T-helper 1 cell treated with Interleukin-12 subunit alpha and Interleukin-12 subunit beta and Interleukin-4 antibody, amounts not matched to agents 30 ng/mL and 1 ng/mL, for 36 hours (primary cell): ENCODE measurements around the gene C16orf90. TPM values are rescaled to one million over a fixed set of nuclear protein-coding genes. Genes with fewer than 3 reads are reported as not detected.

Source experiments
- intact Hi-C: fragments of 100-400 bp; cut with micrococcal nuclease; formaldehyde crosslinking; loops from one replicate; pipeline ENCODE4 v1.15.1; 2024
- total RNA-seq: library from RNA; stranded (reverse); gene quantifications from 2 replicates; pipeline ENCODE4 v1.2.3, GENCODE V29; 2022

The C16orf90 gene
- total RNA-seq, 1 donor from 2014 or later: not detected

DNA sequence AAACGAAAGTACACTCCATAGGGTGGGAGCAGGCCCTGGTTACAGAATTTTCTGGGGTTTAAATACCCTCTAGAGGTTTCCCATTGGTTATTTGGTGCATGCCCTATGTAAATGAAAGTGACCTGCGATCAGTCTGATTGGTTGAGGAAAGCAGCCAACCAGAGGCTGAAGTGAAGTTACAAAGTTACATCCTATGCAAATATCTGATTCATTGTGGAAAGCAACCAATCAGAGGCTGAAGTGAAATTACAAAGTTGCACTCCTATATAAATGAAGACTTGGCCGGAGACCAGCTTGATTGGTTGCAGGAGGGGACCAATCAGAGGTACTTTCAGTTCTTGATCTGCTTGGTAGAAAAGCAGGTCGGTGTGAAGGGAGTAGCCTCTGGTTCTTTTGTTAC is 27.4 kb downstream of the C16orf90 start:
- intact Hi-C loops: no loop called here

DNA sequence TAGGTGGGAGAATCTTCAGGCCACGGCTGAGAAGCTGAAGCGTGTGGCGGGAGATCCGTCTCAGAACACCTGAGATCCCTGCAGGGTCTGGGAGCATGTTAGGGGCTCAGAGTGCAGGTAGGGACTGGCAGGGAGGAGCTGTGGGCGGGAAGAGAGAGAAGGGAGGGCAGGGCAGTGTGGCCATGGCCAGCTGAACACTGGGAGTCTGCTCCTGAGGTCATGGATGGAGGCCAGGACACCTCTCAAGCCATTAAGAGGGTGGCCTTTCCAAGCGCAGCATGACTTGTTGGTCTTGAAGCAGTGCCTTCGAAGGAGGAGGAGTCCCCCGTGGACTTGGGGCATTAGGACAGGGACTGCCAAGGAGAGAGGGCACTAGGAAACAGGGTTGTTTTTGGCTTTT is 28.1 kb downstream of the C16orf90 start:
- intact Hi-C loops: no loop called here

DNA sequence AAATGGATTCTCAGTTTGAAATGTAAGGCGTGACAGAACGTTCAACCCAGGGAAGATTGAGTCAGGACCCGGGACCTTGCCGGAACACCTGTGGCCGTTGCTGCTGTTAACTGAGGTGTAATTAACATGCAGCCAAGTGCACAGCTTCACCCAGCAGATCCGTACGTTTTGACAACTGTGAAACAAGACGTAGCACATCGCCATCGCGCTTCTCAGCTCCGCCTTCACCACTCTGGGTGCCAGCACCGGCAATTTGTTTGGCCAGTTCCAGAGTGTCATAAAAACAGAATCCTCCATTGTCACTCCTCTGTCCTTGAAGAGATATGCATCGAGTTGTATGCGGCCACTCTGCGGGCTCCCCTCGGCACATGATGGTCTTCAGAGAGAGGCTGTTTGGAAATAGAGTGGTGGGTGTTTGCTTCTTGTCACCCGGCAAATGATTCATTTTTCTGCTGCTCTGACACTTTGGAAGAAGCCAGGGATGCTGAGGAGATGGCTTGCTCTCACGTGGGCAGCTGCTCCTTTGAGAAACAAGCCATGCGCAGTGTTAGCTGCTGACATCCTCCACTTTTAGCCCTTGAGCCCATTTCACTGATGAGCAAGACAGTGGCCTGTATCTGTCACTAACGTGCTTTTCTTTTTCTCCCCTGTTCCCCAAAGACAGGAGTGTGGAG is 29.2 kb downstream of the C16orf90 start:
- intact Hi-C loops: no loop called here

DNA sequence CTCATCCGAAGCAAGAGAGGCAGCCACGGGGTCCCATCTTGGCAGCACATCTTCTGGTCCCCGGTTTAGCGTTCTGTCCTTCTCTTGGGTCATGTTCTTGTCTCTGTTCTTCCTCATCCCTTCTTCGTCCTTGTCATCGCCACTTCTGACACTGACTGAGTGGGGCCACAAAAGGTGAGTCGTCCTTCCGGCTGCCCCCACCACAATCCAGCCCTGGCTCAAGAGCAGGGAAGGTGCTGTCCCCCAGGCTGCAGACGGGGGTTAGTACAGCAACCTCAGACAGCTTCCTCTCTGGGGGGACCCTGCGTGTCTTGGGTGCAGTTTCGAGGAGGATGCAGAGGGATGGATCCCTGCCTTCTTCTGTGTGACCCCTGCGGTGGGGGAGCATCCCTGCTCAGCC is 30.0 kb downstream of the C16orf90 start:
- intact Hi-C loops: no loop called here

DNA sequence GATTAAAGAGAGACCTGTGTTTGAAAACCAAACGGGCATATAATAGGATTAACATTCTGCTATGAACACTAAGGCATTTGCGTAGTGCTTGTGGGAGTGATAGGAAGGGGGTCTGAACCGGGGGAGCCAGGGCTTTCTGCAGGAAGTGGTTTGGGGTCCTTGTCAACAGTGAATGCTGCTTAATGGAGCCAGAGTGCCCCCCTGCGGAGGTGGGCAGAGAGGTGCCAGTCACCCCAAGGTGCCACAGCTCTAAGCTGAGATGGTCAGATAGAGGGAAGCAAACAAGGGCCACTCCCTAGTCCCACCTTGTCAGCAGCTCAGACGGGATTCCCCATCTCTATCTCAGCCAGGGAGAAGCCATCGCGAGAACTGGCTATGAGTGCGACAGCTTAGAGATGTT is 34.1 kb downstream of the C16orf90 start:
- intact Hi-C loops: no loop called here

DNA sequence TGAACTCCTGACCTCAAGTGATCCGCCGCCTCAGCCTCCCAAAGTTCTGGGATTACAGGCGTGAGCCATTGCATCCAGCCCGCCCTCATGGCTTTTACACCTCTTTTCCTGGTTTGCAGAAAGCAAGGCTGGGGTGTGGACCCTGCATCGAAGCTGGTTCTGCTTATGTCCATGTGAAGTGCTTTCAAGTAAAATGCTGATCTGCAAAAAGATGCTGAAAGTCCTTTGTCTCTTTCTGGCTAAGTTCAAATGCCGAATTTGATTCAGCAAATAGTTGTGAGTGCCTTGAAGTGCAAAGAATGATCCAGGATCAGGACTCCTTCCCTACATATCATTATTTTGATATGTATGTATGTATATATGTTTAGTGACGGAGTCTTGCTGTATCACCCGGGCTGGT is 34.7 kb downstream of the C16orf90 start:
- intact Hi-C loops: no loop called here

DNA sequence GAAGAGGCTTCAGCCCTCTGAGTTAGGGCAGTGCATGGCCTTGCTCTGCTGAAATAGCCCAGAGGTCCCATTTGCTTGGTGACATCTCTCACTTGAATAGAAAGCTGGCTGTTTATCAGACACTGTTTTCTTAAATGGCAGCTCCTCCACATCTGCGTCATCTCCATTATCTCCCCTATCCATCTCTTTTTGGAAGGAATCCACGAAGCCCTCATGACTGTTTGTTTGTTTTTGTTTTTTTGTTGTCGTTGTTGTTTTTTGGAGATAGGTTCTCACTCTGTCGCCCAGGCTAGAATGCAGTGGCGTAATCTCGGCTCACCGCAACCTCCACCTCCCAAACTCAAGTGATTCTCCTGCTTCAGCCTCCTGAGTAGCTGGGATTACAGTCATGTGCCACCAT is 35.2 kb downstream of the C16orf90 start:
- intact Hi-C loops: no loop called here

DNA sequence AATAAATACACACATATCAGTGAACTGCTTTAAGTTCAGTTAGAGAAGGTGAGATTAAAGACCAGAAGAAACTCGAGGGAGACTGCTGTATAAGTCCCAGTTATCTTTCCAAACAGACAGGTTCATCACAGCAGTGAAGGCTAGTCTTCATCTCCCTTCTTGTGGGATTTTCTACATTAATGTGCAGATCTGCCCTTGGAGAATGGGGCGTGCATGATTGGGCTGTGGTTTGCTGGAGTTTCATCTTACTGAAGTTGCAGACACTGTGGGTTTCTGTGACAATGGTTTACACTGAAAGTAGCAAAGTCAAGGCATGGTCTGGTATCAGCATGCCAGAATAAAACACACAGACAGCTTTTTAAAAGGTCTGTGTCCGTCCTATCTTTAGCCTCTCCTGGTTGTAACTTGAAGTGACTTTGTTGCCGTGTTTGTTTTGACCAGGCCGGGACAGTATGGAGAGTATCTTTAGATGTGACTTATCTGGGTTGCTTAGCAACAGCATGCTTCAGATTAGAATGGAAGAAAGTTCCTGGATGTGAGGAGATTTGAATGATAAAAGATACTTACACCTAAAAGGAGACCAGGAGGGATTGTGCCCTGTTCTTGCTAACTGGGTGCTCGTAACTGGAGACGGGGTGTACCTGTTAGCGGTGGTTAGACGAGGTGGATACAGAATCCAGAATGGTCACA is 35.7 kb downstream of the C16orf90 start:
- intact Hi-C loops: loop anchor here (1.0 to 10.0 kb wide), 5 partner anchors 13 to 958 kb away; partner anchors contain the start of genes CORO7 and SLX4

DNA sequence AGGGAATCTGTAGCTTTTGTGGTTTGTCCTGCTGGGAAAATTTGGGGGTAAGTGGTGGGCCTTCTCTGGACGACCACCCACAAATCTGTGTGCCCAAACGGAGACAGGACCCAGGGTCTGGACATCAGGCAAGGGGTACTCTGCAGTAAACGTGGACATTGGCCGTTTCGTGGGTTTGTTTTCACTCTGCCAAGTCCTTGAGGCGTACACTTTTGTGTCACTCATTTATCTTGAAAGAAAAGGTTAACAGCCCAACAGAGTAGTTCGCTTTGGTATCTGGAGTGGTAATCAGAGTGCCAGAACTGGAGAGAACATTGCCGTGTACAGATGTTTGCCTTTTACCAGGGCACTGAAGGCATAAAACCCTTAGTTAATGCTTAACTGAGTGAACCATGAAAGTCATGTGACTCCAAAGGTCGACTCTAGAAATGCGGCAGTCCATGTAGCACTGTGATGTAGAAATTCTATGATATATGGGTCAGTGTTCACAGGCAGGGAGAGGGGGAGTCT is 36.4 kb downstream of the C16orf90 start:
- intact Hi-C loops: loop anchor here (1.0 to 10.0 kb wide), 5 partner anchors 14 to 958 kb away; partner anchors contain the start of genes CORO7 and SLX4

DNA sequence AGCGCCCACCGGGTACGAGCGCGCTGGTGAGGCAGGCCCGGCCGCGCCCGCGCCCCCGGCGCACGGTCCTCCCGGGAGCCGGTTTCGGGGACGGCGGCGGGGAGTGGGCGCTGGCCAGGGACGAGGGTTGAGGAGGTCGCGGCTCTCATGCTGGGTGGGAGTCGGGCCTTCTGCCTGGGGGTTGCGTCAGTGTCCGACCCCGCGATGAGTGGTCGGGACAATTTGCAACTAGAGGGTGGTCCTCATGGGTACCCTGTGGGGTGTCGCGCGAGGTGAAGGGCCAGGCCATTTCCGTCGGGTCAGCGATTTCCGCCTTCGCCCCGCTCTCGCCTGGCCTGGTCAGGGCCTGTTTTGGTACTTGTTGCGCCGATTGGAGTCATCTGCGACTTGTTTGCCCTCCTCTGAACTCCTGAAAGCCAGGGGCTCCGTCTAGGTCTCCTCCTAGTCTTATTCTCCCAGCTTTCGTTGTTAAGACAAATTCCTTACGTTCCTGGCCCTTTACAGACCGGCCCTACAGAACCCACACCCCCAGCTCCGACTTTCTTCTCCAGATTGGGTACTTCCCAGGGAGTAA is 36.9 kb downstream of the C16orf90 start:
- intact Hi-C loops: loop anchor here (2.0 to 10.0 kb wide), 4 partner anchors 14 to 959 kb away; partner anchors contain the start of genes CORO7 and SLX4

DNA sequence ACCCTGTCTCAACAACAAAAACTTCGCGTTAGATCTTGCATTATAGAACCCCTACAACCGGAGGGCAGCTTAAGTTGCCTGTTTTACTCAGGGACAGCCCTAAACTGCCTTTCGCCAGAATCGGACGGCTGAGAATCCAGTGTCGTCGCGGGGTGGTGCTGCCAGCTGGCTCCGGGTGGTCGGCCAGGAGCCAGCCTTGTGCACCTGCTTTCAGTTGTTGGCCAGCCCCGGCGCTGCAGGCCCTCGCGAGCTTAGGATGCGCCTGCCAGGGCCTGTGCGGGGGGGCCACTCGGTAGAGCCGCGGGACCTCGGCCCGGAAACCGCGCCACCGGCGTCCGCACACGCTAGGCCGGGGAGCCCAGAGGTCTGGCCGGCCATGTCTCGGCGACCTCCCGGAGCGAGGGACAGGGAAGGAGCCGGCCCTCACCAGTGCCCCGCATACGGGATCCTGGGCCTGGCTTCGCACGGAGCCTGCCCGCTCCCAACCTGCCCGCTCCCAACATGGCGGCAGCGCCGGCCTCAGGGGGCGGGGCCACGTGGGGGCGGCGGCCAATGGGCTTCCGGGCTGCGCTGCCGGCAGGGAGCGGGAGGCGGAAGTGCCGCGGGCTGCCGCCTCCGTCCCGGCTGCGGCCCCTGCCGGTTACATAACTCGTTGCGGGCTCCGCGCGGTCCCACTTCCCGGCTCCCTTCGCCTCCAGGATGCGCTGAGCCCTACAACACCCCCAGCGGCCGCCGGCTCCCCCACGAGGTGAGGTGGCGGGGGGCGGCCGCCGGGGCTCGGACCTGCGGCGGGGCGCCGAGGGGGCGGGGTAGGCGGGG is 37.6 kb downstream of the C16orf90 start:
- intact Hi-C loops: loop anchor here (1.0 to 10.0 kb wide), 10 partner anchors 14 to 960 kb away; partner anchors contain the start of genes CORO7, NAA60, SLX4 and ZNF174

DNA sequence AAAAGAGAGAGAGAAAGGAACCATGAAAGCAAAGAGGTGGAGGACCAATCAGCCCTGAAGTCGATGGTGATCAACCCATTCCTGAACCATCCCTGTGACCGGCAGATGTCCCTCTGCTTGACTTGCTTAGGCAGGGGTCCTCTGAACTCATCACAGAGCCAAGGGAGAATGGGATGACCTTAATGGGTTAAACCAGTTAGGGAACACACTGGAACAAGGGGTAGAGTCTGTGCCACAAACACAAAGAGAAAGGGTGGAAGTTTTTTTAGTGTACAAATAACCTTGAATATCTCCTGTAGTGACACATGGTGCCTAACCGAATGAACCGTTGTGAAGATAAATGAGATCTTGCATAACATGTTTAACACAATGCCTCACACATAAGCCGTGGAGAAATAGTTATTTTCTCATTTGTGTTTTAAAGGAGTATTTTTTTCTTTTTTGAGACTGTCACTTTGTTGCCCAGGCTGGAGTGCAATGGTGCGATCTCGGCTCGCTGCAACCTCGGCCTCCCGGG is 40.6 kb downstream of the C16orf90 start:
- intact Hi-C loops: loop anchor here (5.0 to 10.0 kb wide), 3 partner anchors 158 to 963 kb away; partner anchors contain the start of genes CORO7 and SLX4

DNA sequence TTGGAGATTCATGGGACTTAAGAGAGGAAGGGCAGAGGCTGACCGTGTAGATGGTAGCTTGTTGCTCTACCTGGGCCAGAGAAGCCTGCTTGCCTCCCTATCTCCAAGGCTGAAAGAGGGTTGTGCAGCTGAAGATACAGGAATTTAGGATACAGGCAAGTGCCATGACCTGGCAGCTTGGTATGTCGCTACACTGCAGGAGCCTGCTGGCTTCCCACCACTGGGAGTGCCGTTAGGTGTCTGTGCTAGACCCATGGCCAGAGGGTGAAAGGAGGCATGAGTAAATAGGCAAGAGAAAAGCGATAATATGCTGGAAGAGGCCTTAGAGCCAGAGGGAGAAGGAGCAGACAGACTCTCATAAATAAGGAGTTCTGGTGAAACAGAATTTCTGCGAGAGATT is 41.2 kb downstream of the C16orf90 start:
- intact Hi-C loops: loop anchor here (10.0 kb wide), 1 partner anchor 399 kb away; no protein-coding TSS in a partner anchor

DNA sequence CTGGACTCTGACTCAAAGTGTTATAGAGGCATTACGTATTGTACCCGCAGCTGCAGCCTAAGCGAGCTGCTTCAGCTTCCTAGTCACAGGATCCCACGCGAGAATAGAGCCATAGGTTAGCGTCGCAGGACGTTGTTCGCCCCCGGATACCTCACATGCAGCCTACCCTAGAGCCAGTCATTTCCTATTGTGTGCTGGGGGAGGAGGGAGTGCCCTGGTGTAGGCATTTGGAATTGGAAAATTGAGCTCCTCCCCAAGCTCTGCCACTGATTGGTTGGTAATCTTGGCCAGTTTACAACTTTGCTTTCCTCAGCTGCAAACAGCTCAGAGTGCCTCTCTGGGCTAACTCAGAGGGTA is 51.3 kb downstream of the C16orf90 start:
- intact Hi-C loops: loop anchor here (1.0 to 5.0 kb wide), 3 partner anchors 43 to 182 kb away; partner anchors contain the start of genes CLUAP1, ZNF174 and ZSCAN32

Other genes with a start within 250 kb of the C16orf90 start
- 0.32 TPM in 1 of 2 replicates, not detected in the other for gene MEFV, start 238.9 kb downstream of the C16orf90 start, total RNA-seq
- 23.1 and 25.0 TPM in 2 replicates for gene ZNF263, start 212.0 kb downstream of the C16orf90 start, total RNA-seq
- 2.6 and 4.0 TPM in 2 replicates for gene TIGD7, start 190.1 kb downstream of the C16orf90 start, total RNA-seq
- gene ZNF75A, start 190.0 kb downstream of the C16orf90 start, total RNA-seq: 43.8 and 47.2 TPM in 2 replicates
- gene OR2C1, start 139.6 kb downstream of the C16orf90 start, total RNA-seq: not detected in 2 replicates
- gene ZSCAN32, start 94.5 kb downstream of the C16orf90 start, total RNA-seq: 18.8 and 22.1 TPM in 2 replicates
- 11.3 and 12.6 TPM in 2 replicates for gene ZNF174, start 94.3 kb downstream of the C16orf90 start, total RNA-seq
- 2.8 and 3.0 TPM in 2 replicates for gene ZNF597, start 52.0 kb downstream of the C16orf90 start, total RNA-seq
- 53.3 and 53.7 TPM in 2 replicates for gene NAA60, start 51.8 kb downstream of the C16orf90 start, total RNA-seq
- gene CLUAP1, start 5.5 kb upstream of the C16orf90 start, total RNA-seq: 27.4 and 28.1 TPM in 2 replicates
- 96.4 and 99.9 TPM in 2 replicates for gene NLRC3, start 81.9 kb upstream of the C16orf90 start, total RNA-seq
- gene SLX4, start 116.1 kb upstream of the C16orf90 start, total RNA-seq: 12.0 and 13.0 TPM in 2 replicates
- 32.2 and 33.5 TPM in 2 replicates for gene DNASE1, start 159.2 kb upstream of the C16orf90 start, total RNA-seq
- 145 TPM in 2 replicates for gene TRAP1, start 222.0 kb upstream of the C16orf90 start, total RNA-seq